Pulmonary artery endothelial cell (primary cell): ENCODE measurements around the gene POLDIP2. TPM values are rescaled to one million over a fixed set of nuclear protein-coding genes. Genes with fewer than 3 reads are reported as not detected.

Experiments used
- DNase-seq: peaks from one replicate; pipeline ENCODE4 v3.0.0-alpha.2; 2011; ENCODE audit warnings: low read depth, low spot score
- total RNA-seq: library from RNA; depleted of rRNA; stranded (reverse); fragments of >200 nt; gene quantifications from 2 replicates; pipeline ENCODE4 v1.2.3, GENCODE V29; 2014

Gene POLDIP2, protein sequence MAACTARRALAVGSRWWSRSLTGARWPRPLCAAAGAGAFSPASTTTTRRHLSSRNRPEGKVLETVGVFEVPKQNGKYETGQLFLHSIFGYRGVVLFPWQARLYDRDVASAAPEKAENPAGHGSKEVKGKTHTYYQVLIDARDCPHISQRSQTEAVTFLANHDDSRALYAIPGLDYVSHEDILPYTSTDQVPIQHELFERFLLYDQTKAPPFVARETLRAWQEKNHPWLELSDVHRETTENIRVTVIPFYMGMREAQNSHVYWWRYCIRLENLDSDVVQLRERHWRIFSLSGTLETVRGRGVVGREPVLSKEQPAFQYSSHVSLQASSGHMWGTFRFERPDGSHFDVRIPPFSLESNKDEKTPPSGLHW
- 102 and 107 TPM in 2 replicates for total RNA-seq

DNA sequence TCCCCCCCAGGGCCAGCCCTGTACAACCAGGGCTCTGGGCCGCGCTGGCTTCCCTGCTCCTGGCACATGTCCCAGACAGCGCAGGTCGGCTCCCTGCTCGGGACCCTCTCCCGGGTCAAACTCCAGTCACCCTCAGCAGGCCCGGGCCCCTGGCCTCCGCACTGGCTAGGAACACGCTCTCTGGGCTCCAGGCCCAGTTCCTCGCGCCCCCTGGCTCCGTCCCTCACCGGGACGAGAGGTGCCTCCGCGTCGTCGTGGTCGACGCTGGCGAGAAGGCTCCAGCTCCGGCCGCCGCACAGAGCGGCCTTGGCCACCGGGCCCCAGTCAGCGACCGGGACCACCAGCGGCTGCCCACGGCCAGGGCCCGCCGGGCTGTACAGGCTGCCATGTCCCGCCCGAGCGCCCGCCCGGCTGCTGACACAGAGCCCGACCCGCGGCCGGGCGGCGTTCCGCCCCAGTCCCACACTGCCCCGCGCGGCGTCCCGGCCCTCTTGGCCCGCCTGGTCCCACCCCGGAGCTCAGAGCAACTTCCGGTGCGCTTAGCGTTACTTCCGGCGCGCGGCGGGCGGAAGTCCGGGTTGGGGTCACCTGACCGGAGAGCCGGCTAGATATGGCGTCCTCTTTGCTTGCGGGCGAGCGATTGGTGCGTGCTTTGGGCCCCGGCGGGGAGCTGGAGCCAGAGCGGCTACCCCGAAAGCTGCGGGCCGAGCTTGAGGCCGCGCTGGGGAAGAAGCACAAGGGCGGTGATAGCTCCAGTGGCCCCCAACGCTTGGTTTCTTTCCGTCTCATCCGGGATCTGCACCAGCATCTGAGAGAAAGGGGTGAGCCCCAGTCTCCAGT, at the start of gene POLDIP2:
Gene POLDIP2, minus strand, starts transcription at position 467 of the 840 bp plus-strand sequence. Its CDS starts 79 bp downstream, at position 388.
- peak; percentile 77 for DNase-seq

DNA sequence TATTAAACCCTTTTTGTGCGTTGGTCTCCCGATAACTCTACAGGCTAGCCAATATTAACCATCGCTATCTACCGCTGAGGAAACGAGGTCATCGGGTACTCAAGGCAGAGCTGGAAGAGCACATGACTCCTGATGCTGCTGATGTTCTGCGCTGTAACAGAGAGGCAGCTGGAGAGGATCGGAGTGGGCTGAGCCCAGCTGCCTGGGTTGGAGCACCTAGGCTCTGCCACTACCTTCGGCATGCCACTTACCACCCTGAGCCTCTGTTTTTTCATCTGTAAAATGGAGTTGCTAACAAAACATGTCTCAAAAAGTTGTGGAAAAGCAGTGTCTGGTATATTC, 49.1 kb upstream of the POLDIP2 start:
- DNase-seq, result no peak

DNA sequence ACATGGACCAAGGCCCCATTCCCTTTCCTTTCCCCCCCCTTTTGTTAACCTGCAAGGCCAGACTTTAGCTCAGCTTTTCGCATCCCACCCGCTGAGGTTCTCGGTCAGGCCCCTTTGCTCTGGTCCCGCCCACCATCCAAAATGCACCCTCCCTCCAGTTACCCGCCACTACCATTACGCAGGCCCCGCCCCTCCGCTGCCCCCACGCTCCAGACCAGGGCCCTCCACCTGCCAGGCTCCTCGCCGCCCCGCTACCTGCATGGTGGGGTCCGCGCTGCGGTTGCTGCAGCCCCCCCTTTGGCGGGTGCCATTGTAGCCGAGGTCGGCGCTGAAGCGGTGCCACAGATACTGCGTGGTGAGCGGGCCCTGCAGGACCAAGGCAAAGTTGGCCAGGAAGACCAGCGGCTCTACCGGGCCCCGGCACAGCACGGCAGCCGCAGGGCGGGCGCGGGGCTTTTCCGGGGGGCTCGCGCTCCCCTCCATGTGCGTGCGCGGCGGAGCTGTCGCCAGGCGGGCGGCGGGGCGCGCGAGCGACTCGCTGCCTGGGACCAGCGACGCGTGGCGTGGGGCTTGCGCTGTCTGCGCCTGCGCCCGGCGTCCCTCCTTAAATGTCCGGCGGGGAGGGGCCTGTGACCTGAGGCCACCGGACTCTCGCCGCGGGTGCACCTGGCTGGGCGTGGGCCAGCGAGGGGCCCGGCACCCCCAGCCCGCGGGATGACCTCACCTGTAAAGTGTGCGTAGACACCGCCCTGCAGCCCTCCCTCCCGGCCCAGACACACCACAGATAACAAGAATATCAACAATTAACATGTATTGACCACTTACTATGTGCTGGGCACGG, 48.5 kb upstream of the POLDIP2 start, which contains the start of gene SLC46A1:
Gene SLC46A1, minus strand, starts transcription at position 581 of the 841 bp plus-strand sequence. Its CDS starts 98 bp downstream, at position 483.
- no peak for DNase-seq

DNA sequence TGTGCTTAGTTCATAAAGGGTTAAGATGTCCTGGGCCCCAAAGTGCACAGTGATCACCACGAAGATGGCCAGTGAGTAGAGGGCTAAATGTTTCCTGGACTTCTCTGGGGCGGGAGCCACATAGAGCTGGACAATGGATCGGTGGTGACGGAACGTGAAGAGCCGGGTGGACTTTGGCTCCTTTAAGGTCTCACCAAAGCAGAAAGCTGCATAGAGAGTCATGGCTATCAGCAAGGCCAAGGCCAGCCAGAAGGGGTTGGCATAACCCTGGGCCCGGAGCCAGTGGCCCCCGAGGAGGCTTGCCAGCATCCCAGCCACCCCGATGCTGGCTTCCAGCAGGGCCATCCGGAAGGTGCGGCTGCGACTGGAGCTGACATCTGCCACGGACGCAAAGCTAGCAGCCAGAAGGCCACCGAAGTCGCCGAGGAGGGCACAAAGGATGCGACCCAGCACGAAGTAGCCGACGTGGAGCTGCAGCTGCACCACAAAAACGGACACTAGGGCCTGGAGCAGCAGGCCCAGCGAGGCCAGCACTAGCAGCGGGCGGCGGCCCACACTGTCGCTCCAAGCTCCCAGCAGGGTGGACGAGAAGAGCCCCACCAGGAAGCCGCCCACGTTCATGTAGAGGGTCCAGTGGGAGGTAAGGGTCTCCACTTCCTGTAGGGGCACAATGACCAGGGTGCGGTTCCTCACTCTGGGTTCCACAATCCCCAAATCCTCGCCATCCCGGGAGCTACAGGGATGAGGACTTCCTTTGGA, 47.7 kb upstream of the POLDIP2 start:
- no peak for DNase-seq

DNA sequence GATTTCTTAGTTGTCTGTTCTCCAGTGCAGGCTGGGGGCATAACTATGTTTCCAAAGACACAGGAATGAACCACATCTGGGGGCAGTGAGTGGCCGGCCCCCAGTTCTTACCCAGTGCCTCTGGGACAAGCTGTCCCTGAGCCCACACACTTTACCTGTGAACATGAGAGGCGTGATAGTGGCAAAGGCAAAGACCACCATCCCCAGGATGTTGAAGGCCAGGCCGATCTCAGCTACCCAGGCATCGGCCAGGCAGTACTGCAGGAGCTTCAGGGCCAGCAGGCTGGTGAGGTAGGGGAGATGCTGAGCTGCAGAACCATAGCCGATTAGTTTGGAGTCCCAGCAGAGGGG, 47.1 kb upstream of the POLDIP2 start:
- DNase-seq, result no peak

DNA sequence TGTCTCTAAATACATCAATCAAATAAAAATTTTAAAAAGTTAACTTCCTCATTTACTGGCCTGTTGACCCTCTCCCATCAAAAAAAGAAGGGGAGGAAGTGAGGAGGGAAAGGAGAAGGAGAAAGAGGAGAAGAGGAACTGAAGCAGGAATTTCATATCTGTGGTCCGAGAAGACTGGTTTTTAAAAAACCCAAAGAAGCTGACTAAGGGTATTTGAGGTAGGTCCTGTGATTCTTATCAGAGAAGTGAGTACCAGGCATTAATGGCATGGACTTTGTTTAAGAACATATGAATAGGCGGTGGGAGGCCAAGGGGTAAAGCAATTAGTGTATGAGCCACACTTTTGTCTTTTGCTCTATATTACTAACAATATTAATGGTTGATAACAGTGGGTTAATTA, 46.7 kb upstream of the POLDIP2 start:
- DNase-seq, result no peak

DNA sequence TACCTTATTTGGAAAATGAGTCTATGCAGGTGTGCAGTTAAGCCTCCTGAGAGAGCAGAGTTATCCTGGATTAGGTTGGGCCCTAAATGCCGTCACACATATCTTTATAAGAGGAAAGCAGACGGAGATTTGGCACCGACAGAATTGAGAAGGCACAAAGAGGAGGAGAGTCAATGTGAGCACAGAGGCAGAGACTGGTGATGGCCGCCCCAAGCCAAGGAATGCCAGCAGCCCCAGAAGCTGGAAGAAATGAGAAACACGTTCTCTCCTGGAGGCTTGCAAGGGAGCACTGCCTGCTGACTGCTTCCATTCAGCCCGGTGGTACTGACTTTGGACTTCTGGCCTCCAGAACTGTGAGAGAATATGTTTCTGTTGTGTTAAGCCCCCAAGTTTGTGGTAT, 45.5 kb upstream of the POLDIP2 start:
- no peak for DNase-seq

DNA sequence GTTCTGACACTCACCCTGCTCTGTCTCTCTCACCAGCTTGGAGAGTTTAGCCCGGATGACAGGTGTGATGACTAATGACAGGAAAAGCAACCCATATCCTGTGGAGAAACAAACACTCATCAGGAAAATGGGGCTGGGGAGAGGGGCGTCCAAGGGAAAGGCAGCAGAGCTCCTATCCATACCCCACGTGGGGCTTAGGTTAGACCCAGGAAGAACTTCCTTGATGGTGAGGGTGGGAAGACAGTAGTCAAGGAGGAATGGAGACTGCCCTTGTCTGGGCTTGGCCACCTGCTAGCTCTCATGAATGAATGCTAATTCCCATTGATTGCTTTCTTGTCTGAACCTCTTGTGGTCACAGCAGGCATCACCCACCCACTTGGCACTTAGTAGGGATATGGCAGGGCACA, 44.9 kb upstream of the POLDIP2 start:
- DNase-seq, result no peak

DNA sequence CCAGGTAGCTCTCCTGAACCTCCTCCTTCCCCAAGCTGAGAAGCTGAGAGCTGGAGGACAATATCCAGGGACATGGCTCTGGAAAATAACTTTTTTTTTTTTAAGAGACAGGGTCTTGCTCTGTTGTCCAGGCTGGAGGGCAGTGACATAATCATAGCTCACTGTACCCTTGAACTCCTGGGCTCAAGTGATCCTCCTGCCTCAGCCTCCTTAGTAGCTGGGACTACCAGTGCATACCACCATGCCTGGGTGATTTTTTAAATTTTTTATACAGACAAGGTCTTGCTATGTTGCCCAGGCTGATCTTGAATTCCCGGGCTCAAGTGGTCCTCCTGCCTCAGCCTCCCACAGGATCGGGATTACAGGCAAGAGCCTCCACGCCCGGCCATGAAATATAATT, 42.5 kb upstream of the POLDIP2 start:
- no peak for DNase-seq

DNA sequence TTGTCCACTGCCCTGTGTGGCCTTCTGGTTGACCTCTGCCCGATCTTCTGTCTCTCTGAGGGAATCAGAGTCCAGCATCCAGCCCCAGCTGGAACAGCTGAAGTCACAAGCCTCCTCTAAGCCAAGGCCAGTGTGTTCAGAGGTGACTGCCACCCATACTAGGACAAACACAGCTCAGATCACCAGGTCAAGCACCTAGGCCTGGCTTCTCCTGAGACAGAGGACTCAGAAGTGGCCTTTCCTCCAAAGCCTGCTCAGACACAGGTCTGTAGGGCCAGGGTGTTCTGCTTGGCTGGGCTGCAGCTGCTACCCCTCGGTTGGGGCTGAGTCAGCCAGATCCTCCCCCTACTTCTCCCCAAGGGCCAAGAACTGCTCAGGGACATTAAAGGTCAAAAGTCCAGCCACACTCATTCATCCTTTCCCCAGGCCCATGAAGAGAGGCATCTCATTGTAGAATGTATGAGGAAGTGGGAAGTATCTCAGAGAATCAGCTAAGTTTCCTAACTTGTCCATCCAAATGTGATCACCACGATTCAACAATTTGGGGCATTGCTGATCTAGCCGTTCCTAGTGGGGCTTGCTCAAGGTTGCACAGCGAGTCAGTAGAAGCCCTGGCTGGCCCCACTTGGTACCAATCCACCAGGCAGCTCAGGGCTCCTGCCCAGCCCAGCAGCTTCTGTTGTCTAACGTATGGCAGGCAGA, 41.1 kb upstream of the POLDIP2 start:
- DNase-seq, result no peak

DNA sequence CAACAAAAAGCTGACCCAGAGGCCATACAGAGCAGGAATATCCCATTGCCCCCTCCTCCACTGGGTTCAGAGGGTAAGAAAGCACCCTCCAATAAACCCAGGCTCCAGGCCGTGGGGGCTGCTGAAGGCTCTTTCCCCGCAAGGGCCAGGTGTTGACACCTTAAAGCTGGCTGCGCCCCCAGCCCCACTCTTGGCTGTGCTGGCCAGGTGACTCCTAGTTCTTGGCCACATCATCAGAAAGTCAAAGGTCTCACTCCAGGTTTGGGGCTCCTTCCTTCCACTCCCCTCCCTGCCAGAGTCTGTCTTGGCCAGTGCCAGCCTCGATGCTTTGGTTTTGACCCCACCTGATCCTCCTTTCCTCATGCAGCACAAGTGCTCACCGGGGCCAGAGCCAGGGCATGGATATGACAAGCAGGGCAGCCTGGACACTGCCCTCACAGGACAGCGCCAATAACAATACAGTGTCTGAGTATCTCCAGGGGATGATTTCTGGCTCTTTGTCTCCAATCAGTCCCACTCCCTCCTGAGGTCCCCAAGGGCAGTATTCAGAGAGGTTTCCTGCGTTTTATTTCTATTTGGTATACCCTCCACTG, 40.5 kb upstream of the POLDIP2 start:
- no peak for DNase-seq

DNA sequence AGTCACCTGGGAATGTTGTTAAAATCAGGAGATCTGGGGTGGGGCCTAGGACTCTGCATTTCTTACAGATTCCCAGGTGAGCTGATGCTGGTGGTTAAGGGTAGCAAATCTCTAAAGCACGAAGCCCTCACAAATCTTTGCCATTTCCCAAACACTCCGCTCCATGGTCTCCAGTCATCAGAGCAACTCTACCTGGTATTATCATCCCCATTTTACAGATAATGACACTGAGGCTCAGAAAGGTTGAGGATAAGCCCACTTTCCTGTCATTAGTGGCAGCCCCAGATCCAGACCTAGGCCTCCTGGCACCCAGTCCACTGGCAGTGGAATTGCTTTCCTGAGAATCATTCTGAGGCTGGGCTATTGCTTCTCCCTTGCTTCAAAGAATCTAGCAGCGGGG, 39.9 kb upstream of the POLDIP2 start:
- DNase-seq, result no peak

DNA sequence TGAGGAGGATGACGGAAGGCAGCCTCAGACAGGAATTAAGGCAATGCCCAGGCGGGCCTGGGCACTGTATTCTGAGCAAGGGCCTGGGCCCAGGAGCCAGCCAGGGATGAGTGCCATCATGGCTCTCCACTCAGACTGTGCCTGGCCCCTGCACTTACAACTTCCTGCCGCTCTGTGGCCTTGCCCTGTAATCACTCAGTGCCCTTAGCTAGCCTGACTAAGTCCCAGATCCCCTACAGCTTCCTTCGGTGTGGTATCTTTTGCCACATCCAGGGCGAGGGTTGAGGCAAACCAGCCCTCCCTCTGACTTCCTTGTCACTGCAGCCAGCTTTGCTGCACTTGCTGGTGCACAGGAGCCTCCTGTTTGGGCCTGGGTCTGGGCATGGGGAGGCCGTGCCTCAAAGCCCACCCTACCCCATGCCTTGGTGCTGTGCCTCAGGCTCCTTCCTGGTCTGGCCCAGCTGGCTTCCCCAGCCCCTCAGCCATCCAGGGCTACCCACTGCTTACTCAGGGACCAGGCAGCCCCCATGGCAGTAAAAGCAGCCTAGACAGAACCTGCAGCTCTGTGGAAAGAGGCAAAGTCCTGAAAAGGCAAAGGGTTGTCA, 39.4 kb upstream of the POLDIP2 start:
- DNase-seq, result no peak

DNA sequence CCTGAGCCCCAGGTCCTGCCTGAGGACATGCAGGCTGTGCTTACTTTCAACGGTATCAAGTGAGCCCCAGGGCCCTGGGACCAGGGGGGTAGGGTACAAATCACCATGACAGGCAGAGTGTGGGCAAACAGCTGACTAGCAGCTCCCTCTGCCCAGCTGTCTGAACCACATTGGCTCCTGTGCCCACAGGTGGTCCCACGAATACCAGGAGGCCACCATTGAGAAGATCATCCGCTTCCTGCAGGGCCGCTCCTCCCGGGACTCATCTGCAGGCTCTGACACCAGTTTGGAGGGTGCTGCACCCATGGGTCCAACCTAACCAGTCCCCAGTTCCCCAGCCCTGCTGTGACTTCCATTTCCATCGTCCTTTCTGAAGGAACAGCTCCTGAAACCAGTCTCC, 38.6 kb upstream of the POLDIP2 start:
- no peak for DNase-seq

DNA sequence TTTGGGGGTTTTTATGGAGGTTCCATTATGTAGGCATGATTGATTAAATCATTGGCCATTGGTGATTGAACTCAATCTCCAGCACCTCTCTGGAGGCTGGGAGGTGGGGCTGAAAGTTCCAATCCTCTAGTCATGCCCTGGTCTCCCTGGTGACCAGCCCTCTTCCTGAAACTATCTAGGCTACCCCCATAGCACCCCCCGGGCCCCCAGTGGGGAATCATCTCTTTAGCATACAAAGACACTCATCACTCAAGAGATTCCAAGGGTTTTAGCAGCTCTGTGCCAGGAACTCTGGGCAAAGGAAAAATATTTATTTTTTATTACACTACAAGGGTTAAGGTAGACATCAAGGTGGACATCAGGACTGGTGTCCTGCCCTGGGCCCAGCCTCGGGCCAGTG, 38.1 kb upstream of the POLDIP2 start:
- no peak for DNase-seq

DNA sequence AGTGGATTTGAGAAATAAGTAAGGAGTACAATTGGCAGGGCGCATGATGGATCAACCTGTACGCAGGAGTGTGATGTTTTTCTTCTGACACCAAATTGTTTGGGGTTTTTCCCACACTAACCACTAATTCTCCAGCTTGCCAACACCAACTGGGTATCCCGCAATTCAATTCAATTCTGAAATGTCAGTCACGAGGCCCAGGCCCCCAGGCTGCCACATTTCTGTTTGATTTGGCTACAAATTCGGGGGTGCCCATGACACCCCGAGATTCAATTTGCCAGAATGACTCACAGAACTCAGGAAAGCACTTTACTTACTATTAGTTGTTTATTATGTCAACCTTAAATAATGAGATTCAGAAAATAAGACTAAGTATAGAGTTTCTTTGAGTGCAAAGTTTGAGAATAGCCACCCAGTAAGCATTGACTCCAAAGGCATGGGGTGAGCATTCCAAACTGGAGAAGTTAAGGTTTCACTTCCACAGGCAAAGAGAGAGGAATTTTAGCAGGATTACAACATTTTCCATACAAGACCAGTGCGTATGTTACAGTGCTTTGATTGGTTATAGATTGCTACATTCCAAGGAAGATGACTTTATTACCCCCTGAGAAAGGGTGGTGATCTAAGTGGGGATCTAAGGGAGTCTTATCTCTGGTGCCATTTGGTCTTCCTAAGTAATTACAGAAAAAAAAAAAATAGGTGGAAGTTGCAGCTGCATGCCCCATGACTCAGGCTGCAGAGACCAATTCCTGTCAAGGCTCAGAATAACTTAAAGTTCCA, 37.2 kb upstream of the POLDIP2 start:
- DNase-seq, result peak; percentile 66

DNA sequence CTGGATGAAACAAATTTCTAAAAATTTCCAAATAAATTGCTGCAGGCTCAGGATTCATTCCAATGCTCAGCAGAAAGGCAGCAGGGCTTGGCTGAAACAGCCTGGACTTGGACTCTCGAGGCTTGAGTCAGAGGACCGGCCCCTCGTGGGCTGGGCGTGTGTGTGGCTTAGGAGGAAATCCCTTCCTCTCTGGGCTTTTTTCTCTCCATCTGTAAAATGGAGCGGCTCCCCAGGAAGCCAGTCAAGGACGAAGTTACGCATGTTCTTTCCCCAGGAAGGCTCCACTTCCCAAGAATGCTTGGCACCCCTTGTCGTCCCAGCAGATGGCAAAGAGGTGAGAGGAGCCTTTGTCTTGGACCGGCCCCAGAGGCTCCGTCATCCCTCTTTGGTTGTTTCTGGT, 35.2 kb upstream of the POLDIP2 start:
- DNase-seq, result no peak

DNA sequence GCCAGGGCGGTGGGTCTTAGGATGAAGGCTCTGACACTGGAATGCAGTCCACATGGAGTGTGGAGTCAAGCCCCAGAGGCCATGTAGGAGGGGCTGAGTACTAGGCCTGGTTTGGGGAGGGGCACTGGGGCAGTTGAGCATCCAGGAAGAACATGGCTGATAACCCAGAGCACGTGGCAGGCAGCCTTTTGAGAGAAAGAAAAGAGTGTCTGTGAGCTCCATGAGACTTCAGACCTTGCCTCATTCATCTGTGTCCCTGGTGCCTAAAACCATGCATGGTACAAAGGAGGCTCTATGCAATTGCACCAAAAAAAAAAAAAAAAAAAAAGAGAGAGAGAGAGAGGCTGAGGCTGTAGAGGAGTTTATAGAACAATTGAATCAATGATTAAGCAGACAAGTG, 34.1 kb upstream of the POLDIP2 start:
- no peak for DNase-seq

DNA sequence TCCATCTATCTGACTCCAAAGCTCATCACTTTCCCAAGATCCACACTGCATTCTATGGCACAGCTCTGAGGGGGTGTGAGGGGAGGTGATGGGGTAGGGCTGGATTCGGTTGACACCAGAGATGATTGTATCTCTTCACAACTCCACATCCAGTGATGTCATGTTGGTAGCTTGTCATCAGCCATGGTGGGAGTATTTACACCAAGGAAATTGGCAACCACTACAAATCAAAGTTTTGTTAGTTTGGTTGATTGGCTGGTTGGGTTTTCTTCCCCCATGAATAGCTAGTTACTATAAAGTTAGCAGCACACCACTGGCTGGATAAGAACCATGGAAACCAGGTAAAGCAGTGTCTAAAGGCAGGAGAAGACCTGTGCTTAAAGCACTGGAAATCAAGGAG, 33.7 kb upstream of the POLDIP2 start:
- no peak for DNase-seq
